Ectodermal cell (in vitro differentiated cells): Measurements from ENCODE around the gene LHX3.

Experiments used
- H3K27ac ChIP-seq: 2 replicates; pipeline ENCODE4 v1.7.0; 2013; ENCODE audit warnings: mild to moderate bottlenecking, low read depth, low read length; ENCODE audit not compliant: insufficient read depth, poor library complexity, severe bottlenecking
- H3K27me3 ChIP-seq: 2 replicates; pipeline ENCODE4 v1.7.0; 2013; ENCODE audit warnings: mild to moderate bottlenecking, low read length; ENCODE audit not compliant: insufficient read depth, control insufficient read depth, poor library complexity, severe bottlenecking
- H3K36me3 ChIP-seq: one replicate; pipeline ENCODE4 v1.7.0; 2013; ENCODE audit warnings: low read length; ENCODE audit not compliant: control insufficient read depth, insufficient read depth
- H3K4me1 ChIP-seq: one replicate; pipeline ENCODE4 v1.7.0; 2013; ENCODE audit warnings: low read length; ENCODE audit not compliant: control insufficient read depth, insufficient read depth
- H3K4me3 ChIP-seq: 2 replicates; pipeline ENCODE4 v1.7.0; 2013; ENCODE audit warnings: low read depth, low read length, control low read depth; ENCODE audit not compliant: insufficient read depth
- H3K9me3 ChIP-seq: 2 replicates; pipeline ENCODE4 v1.7.0; 2013; ENCODE audit warnings: mild to moderate bottlenecking, low read length, moderate library complexity; ENCODE audit not compliant: control insufficient read depth
- WGBS, 2 experiments: methylation state at CpG; one replicate each; pipeline ENCODE4 v1.1.7; 2013; ENCODE audit warnings: missing lambda C conversion rate in 2 of 2; 5-methylcytosine and 5-hydroxymethylcytosine counted together

The LHX3 gene

GRCh38 chr9:136185596-136186366, 19.1 kb downstream of the LHX3 start:
- 83 to 85% methylated on average over 31 to 32 of the region's 32 CpGs for WGBS, 2 experiments
- no peak overlapping the region for H3K27ac ChIP-seq
- H3K4me1 ChIP-seq, result peaks cover 22% of the 10 kb centered on the region
- H3K36me3 ChIP-seq, result no peaks in the 10 kb centered on the region
- no peak overlapping the region for H3K4me3 ChIP-seq
- no peaks in the 10 kb centered on the region for H3K9me3 ChIP-seq
- H3K27me3 ChIP-seq, result peaks cover 6% of the 10 kb centered on the region

- H3K36me3 ChIP-seq, result no peaks in the 10 kb centered on the region
- H3K27ac ChIP-seq, result peak overlapping the region; percentile 36
- H3K27me3 ChIP-seq, result no peaks in the 10 kb centered on the region
- 69% methylated on average over 17 to 19 of the region's 19 CpGs for WGBS, 2 experiments
- H3K9me3 ChIP-seq, result no peaks in the 10 kb centered on the region
- H3K4me3 ChIP-seq, result no peak overlapping the region
- peaks cover 22% of the 10 kb centered on the region for H3K4me1 ChIP-seq
Observed at GRCh38 chr9:136185066-136185465, 19.9 kb downstream of the LHX3 start.

GRCh38 chr9:136182850-136183422, 22.0 kb downstream of the LHX3 start:
- no peaks in the 10 kb centered on the region for H3K9me3 ChIP-seq
- H3K27me3 ChIP-seq, result no peaks in the 10 kb centered on the region
- H3K4me3 ChIP-seq, result no peak overlapping the region
- H3K27ac ChIP-seq, result no peak overlapping the region
- whole genome bisulfite sequencing, 2 experiments, result 92% methylated on average over 18 of the region's 18 CpGs
- no peaks in the 10 kb centered on the region for H3K36me3 ChIP-seq
- peaks cover 31% of the 10 kb centered on the region for H3K4me1 ChIP-seq

- no peak overlapping the region for H3K27ac ChIP-seq
- no peaks in the 10 kb centered on the region for H3K9me3 ChIP-seq
- no peak overlapping the region for H3K4me3 ChIP-seq
- peaks cover 31% of the 10 kb centered on the region for H3K4me1 ChIP-seq
- H3K36me3 ChIP-seq, result no peaks in the 10 kb centered on the region
- WGBS, 2 experiments, result 95 to 96% methylated on average over 14 of the region's 14 CpGs
- H3K27me3 ChIP-seq, result no peaks in the 10 kb centered on the region
Observed at GRCh38 chr9:136182420-136182787, 22.5 kb downstream of the LHX3 start.

- H3K4me1 ChIP-seq, result peaks cover 33% of the 10 kb centered on the region
- no peaks in the 10 kb centered on the region for H3K9me3 ChIP-seq
- no peak overlapping the region for H3K4me3 ChIP-seq
- 87 to 88% methylated on average over 8 of the region's 8 CpGs for WGBS, 2 experiments
- H3K36me3 ChIP-seq, result no peaks in the 10 kb centered on the region
- H3K27ac ChIP-seq, result no peak overlapping the region
- H3K27me3 ChIP-seq, result no peaks in the 10 kb centered on the region
Observed at GRCh38 chr9:136181784-136182419, 23.0 kb downstream of the LHX3 start.

- Histone ChIP-seq H3K27me3 (no peaks in the 10 kb centered on the region), H3K9me3 (no peaks in the 10 kb centered on the region), H3K4me3 (no peak overlapping the region), H3K27ac (no peak overlapping the region), H3K4me1 (peaks cover 35% of the 10 kb centered on the region), H3K36me3 (no peaks in the 10 kb centered on the region)
- WGBS, 2 experiments, result 89 to 90% methylated on average over 11 of the region's 11 CpGs
Observed at GRCh38 chr9:136180586-136180985, 24.3 kb downstream of the LHX3 start.

GRCh38 chr9:136179761-136180160, 25.2 kb downstream of the LHX3 start:
- H3K27me3 ChIP-seq, result no peaks in the 10 kb centered on the region
- no peak overlapping the region for H3K4me3 ChIP-seq
- H3K27ac ChIP-seq, result no peak overlapping the region
- H3K4me1 ChIP-seq, result peaks cover 35% of the 10 kb centered on the region
- no peaks in the 10 kb centered on the region for H3K36me3 ChIP-seq
- WGBS, 2 experiments, result 95% methylated on average over 13 of the region's 13 CpGs
- H3K9me3 ChIP-seq, result no peaks in the 10 kb centered on the region

- no peak overlapping the region for H3K4me3 ChIP-seq
- H3K36me3 ChIP-seq, result no peaks in the 10 kb centered on the region
- WGBS, 2 experiments, result 38 to 43% methylated on average over 11 to 12 of the region's 12 CpGs
- no peak overlapping the region for H3K27ac ChIP-seq
- no peaks in the 10 kb centered on the region for H3K9me3 ChIP-seq
- H3K27me3 ChIP-seq, result no peaks in the 10 kb centered on the region
- H3K4me1 ChIP-seq, result peaks cover 33% of the 10 kb centered on the region
Observed at GRCh38 chr9:136179101-136179616, 25.8 kb downstream of the LHX3 start.

- Histone ChIP-seq H3K27ac (no peak overlapping the region), H3K36me3 (no peaks in the 10 kb centered on the region), H3K9me3 (no peaks in the 10 kb centered on the region), H3K27me3 (no peaks in the 10 kb centered on the region), H3K4me1 (peaks cover 33% of the 10 kb centered on the region), H3K4me3 (no peak overlapping the region)
- WGBS, 2 experiments, result 37 to 53% methylated on average over 7 to 8 of the region's 8 CpGs
Observed at GRCh38 chr9:136178773-136179075, 26.2 kb downstream of the LHX3 start.

GRCh38 chr9:136178061-136178772, 26.7 kb downstream of the LHX3 start:
- no peaks in the 10 kb centered on the region for H3K36me3 ChIP-seq
- 91 to 95% methylated on average over 20 of the region's 21 CpGs for WGBS, 2 experiments
- H3K27me3 ChIP-seq, result no peaks in the 10 kb centered on the region
- no peaks in the 10 kb centered on the region for H3K9me3 ChIP-seq
- no peak overlapping the region for H3K4me3 ChIP-seq
- peaks cover 33% of the 10 kb centered on the region for H3K4me1 ChIP-seq
- no peak overlapping the region for H3K27ac ChIP-seq
